NCI-H187 (cell line): ENCODE measurements around the gene SIPA1L3.

Experiments used
- DNase-seq, 2 experiments: peaks; one replicate each; lab custom pipeline; 2025; lab: John Stamatoyannopoulos, UW

SIPA1L3 gene

DNA sequence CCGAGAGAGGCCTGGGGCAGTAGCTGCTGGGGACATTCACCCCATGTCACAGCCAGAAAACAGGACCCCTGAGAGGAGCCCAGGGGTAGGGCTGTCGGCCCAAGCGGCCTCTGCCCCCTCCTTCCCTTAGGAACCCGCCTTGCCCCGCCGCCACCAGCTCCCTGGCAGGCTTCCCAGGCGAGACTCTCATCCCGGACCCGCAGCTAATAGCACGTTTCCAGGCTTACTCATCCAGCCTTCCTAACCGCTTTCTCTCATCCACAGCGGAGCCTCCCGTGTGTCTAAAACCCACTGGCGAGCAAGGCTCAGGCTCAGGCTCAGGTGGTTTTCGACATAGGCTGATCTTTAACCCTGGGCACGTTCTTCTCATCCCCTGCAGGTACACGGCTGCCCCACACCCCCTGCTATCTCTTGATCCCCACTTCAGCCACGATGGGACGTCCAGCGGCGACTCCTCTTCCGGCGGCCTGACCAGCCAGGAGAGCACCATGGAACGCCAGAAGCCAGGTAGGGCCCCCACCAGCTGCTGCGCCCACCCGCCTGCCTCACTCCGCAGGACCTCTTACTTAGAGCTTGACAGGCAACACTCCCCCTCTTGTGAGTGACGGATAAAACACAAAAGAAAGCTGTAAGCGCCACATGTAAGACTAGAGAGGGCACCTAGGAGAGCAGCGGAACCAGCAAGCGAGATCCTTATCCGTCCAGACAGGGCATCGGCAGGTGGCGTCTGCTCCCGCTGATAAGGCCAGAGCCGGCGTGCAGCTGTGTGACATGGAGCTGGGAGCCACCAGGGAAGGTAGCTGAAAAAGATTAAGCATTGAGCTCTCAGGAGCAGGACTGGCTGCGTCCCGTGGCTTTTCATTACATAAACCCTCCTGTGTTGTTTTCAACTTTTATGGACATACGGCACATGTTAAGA is 245.7 kb downstream of the SIPA1L3 start:
- DNase-seq = no peak

DNA sequence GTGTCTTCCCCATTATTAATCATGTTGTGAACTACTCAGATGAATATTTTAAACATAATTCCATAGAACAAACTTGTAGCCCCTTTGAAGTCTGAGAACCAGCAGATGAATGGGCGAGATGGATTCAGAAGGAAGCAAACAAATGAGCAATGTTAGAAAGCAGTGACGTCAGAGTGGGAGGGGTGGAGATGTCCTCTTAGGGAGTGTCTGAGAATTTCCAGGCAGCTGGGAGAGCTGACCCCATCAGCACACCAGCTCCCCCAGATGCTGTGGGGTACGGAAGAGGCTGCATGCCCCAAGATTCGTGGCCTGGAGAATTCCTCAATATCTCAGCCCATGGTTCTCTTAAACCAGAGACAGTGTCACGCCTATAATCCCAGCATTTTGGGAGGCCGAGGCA is 248.4 kb downstream of the SIPA1L3 start:
- no peak for DNase-seq

DNA sequence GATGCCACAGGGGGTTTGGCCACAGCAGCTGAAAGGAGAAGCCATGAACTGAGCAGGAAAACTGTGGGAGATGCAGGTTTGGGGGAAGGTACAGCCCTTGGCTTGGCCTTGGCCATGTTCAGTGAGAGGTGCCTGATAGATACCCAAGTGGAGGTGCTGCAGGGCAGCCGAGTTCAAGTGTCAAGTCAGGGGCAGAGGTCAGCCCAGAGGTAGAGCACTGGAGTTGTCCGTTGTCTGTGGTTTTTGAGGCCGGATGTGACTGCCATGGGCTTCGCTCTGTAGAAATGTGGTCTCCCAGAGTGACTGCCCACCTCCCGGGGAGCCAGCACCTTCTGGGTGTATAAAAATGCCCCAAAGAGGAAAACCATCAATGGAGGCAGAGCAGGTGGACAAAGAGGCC is 251.7 kb downstream of the SIPA1L3 start:
- DNase-seq = no peak

DNA sequence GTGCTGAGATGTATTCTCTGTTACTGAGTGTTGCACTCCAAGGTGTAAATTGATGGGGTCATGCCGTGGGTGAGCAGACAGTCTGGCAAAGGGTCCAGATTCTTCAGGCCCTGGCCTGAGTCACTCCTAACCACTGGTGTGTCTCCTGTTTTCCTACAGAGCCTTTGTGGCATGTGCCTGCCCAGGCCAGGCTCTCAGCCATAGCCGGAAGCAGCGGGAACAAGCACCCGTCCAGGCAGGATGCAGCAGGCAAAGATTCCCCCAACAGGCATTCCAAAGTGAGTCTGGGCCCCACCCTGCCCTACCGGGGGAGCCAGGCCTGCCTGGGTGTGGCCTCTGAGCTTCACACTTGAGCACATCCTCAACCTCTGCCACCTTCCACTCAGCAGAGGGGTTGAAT is 255.1 kb downstream of the SIPA1L3 start:
- DNase-seq = no peak

DNA sequence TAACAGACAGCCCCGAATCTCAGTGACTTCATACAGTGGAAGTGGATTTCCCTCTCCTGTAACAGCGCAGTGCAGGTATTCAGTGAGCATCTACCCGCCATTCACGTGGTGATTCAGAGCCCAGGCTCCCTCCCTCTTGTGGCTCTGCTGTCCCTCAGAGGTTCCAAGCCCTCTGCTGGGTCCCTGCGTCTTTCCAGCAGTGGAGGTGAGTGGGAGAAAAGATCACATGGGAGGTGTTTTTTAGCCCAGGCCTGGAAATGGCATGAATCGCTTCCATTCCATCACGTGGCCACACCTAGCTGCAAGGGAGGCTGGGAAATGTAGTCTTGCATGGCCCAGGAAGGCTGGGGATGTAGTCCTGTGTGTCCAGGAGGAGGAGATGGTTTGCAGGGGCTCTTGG is 255.6 kb downstream of the SIPA1L3 start:
- DNase-seq = no peak

DNA sequence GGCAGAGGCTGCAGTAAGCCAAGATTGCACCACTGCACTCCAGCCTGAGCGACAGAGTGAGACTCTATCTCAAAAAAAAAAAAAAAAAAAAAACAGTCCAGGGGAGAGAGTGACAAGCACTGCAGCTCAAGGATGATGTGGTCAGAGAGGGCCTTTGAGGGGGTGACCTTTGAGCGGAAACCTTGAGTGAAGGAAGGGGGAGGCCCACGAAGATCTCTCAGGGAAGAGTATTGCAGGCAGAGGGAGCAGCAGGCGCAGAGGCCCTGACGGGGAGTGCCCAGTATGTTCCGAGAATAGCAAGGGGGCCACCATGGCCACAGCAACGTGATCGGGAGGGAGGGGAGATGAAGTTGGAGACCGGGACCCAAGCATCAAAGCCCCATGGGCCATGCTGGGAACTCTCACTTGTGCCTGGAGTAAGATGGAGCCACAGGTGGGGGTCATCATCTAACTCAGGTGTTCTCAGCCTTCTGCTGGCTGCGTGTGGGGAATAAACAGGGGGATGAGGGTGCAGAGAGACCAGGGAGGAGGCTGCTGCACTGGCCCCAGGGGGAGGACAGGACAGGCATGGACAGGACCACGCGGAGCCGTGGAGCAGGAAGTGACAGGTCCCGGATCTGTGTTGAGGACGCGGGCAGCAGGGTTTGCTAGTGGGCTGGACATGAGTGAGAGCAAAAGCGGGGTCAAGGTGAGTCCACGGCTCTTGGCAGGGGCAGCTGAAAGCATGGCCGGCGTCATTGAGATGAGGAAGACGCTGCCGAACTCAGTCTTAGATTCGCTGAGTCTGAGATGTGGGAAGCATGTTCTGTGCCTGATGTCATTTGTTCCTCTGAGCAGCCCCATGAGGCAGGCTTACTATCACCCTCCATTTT is 256.6 kb downstream of the SIPA1L3 start:
- no peak for DNase-seq

DNA sequence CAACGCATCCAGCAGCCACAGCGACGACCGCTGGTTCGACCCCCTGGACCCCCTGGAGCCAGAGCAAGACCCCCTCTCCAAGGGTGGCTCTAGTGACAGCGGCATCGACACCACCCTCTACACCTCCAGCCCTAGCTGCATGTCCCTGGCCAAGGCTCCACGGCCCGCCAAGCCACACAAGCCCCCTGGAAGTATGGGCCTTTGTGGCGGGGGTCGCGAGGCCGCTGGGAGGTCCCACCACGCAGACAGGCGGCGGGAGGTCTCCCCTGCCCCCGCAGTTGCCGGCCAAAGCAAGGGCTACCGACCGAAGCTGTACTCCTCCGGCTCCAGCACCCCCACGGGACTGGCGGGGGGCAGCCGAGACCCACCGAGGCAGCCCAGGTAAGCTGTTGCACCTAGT is 257.5 kb downstream of the SIPA1L3 start:
- no peak for DNase-seq

DNA sequence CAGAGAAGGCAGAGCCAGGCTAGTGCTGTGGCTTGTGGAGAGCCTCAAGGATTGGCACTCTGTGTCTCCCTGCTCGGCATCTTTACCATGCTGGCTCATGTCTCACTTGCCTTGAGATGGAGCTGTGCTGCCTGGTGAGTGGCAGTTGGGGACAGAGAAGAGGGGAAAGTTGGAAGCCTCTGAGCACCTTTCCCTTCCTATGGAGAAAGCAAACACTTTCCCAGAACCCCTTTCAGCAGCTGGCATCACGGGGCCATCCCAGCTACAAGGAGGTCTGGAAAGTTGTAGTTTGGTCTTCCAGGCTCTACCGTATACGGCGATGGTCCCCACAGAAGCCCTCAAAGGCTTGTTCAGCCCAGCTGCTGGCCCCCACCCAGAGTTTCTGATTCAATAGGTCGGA is 258.3 kb downstream of the SIPA1L3 start:
- no peak for DNase-seq

DNA sequence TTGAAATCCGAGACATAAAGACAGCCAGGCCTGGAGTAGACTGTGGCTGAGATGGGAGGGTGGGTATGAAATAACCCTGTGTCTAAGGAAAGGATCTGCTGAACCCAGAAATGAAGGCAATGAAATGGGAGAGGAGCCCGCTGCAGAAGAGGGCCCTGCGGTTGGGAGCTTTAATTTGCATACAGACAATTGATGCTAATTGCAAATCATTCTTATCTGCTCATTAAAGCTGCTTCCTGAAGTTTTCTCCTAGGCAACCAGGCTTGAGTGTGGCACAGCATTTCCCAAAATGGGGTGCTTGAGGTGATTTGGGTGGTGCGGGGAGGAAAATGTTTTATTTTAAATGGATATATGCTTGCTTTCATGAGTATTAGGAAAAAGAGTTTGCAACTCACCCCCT is 261.6 kb downstream of the SIPA1L3 start:
- DNase-seq = no peak

DNA sequence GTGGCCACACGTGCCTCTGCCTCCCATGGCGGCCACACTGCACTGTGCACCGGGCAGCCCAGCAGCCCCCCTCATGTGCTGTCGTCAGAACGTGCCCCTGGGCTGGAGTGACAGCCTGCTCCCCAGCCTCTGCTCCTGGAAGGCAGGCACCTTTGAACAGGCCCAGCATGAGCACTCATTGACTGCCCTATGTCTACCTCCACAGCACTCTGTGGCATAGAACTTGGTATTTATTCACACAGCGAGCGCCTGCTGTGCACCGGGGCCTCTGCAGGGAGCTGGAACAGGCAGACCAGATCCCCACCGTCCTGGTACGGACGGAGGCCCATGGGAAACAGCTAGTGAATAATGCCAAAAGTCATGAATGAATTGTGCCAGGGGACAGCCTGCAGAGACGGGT is 263.3 kb downstream of the SIPA1L3 start:
- no peak for DNase-seq

DNA sequence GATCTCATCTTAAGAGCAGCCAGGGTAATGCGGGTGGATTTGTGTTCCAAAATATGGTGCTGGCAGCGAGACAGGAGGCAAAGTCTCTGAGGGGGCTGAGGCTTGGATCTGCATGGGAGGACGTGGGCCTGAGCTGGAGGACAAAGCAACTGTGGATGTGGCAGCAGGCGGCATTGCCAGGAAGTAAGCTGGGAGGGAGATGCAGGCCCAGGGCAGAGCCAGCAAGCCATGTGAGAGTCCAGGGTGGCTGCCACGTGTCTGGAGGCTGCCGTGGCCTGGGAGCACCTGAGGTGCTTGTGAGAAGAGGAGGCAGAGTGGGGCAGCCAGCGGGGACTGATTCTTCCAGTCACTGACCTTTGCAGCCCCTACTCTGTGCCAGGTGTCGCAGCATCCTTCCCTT is 265.0 kb downstream of the SIPA1L3 start:
- no peak for DNase-seq

DNA sequence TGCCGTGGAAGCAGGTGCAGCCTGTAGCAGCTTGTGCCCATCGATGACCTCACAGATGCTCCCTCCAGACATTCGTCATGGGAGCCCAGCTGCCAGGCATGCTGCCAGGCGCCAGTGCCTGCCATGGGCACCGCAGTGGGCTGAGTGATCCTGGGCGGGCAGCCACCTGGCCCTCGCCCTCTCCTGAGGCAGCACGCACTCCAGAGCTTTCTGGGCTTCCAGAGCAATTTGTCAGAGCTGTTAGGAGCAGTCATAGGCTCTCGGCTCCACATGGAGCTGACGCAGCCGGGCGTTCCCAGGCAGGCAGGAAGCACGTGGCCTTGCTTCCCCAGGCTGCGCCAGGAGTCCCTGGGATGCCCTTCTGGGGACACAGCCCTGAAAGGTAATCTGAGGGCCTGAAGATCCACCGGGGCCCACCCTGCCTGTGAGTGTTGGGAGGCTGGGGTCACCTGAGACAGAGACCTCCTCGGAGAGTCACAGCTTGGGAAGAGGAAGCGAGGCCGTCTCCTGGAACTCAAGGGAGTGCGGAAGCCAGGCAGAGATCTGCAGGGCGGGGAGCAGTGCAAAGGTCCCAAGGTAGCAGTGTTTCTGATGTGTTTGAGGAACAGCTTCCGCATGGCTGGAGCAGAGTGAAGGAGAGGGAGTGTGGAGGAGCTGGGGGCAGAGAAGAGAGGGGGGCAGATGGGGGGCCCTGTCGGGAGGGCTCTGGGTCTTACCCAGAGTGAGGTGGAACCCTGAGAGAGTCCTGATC is 266.5 kb downstream of the SIPA1L3 start:
- DNase-seq = no peak

DNA sequence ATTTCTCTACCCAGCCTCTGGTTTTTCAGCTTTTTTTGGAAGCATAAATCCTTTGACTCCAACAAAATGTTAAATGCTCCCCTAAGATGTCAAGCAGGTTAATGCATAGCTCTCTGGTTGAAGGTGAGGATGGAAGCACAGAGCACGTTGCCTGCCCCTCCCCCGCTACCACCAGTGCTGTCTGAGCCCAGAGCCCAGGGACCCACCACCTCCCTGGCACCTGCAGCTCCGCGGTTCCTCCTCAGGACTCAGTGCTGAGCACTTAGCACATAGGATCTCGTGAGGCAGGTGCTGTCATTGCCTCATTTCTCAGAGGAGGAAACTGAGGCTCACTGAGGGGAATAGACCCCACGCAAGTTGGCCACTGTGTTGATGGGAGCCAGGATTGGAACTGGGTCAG is 268.4 kb downstream of the SIPA1L3 start:
- no peak for DNase-seq

DNA sequence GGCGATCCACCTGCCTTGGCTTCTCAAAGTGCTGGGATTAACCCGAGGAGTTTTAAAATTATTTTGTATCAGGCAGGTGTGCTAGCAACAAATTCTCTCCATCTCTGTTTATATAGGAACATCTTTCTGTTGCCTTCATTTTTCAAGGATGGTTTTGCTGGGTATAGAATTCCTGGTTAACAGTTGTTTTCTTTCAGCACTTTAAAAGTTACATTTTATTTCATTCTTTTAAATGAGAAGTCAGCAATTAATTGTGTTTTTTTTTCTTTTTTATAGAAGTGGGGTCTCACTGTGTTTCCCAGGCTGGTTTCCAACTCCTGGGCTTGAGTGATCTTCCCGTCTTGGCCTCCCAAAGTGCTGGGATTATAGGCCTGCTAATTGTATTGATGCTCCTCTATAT is 273.1 kb downstream of the SIPA1L3 start:
- DNase-seq = no peak

DNA sequence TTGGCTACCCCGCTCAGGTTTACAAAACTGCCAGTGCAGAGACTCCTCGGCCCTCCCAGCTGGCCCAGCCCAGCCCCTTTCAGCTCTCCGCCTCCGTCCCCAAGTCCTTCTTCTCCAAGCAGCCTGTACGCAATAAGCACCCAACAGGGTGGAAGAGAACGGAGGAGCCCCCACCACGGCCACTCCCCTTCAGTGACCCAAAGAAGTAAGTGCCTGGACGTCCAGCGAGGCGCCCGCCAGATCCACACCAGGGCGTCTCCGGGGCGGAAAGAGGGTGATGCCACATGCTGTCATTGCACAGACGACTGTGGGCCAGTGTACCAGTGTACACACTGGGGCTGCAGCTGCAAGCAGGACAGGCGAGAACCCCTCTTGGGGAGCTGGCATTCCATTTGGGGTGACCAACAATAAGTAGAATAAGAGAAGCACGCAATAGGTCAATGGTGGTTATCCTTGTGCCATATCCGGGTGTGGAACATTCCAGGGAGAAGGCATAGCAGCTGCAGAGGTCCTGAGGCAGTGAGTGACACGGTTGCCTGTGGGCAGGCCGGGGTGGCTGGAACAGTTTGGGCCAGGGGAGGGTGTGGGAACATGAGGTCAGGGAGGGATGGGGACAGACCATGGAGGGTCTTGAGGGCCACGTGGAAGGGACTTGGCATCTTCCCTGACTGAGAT is 275.7 kb downstream of the SIPA1L3 start:
- DNase-seq = no peak

DNA sequence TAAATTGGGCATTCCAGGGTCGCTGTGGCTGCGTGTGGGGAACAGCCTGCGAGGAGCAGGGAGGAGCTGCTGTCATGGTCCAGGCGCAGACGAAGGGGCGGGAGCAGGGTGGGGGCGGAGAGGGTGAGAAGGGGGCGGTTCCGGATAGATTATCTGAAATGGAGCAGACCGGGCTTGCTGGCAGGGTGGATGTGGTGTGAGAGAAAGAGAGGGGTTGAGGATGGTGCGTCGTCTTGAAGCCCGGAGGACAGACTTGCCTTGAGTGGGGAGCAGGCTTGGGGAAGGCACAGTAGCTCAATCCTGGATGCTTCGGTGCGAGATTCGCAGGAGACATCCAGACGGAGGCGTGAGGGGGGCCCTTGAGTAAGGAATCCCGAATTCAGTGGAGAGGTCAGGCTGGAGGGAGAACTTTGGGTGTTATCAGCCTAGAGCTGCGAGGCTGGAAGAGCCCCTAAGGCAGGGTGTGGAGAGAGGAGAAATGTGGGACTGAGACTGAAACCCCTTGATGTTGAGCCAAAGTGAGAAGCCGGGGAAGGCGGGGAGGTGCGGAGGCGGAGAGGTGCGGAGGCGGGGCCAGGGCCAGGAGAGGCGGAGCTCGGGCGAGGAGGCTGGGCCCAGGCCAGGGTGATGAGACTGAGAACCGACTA is 276.4 kb downstream of the SIPA1L3 start:
- no peak for DNase-seq

DNA sequence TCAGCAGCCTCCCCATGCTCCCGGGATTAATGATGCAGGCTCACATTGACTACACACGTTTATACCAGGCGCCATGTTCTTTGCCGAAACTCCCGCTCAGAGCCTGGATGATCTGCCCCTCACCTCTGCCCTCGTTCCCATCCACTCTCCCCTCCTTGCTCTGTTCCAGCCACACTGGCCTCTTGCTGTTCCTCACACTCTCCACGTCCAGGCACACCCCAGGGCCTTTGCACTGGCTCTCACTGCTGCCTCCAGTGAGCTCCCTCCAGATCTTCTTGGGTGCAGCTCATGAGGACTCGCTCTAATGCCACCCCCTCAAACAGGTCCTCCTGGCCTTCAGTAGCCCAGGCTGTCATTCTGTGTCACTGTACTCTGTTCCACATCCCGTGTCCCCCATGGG is 277.8 kb downstream of the SIPA1L3 start:
- DNase-seq = no peak

DNA sequence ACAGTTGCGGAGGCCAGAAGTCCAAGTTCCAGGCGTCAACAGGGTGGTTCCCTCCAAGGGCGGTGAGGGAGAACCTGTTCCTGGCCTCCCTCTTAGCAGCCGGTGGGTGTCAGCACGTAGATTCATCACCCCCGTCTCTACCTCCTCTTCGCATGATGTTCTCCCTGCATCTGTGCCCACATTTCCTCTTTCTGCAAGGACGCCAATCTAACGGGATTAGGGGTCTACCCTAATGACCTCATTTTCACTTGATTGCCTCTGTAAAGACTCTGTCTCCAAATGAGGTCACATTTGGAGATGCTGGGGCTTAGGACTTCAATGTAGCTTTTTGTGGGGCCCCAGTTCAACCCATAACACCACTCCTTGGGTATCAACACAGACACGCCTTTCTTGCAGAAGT is 278.6 kb downstream of the SIPA1L3 start:
- no peak for DNase-seq

DNA sequence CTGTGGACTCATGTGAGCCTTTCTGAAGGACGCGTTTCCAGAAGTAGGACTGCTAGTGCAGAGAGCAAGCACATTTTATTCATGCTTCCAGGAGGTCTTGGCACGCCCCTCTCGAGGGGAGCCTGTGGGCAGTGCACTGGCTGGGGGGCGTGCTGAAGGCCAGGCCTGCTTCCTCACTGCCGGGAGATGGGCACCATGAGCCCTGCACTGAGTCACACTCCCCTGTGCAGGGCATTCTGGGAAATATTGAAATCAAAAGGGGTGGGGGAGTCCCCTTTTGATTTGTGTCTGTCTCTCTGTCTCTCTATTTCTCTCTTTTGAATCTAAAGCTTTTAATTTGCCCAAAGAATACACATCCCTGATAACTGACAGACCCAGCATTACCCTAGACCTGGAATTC is 283.1 kb downstream of the SIPA1L3 start:
- DNase-seq = no peak

DNA sequence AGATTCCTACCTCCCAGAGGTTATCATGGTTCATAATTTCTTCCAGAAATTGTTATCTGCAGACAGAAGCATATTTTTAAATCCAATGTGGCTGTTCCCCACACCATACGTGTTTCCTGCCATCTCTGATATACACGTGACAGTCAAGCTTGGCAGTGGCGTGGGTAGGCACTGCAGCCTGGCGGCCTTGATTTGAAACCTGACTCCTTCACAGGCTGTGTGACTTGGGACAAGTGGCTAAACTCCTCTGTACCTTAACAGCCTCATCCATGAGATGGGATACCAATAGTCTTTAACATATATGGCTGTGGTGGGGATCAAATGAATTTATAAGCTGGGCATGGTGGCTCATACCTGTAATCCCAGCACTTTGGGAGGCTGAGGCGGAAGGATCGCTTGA is 283.8 kb downstream of the SIPA1L3 start:
- no peak for DNase-seq

DNA sequence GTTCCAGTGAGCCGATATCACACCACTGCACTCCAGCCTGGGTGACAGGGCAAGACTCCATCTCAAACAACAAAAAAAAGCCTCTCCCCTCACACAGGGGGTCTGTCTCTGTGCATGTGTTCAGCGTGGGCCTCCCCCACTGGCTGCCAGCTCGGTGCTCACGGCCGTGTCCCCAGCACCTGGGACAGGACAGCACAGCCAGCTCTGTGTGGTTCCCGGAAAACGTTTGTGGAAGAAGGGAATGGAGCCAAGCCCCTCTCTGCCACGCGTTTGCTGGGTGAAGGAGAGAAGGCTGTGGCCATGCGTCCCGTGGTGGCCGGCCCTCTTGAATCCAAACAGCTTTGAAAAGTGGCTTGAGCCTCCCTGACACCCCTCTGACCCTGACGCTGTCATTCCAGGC is 284.7 kb downstream of the SIPA1L3 start:
- no peak for DNase-seq
